ENCODE data around the gene ILF2.

DNA sequence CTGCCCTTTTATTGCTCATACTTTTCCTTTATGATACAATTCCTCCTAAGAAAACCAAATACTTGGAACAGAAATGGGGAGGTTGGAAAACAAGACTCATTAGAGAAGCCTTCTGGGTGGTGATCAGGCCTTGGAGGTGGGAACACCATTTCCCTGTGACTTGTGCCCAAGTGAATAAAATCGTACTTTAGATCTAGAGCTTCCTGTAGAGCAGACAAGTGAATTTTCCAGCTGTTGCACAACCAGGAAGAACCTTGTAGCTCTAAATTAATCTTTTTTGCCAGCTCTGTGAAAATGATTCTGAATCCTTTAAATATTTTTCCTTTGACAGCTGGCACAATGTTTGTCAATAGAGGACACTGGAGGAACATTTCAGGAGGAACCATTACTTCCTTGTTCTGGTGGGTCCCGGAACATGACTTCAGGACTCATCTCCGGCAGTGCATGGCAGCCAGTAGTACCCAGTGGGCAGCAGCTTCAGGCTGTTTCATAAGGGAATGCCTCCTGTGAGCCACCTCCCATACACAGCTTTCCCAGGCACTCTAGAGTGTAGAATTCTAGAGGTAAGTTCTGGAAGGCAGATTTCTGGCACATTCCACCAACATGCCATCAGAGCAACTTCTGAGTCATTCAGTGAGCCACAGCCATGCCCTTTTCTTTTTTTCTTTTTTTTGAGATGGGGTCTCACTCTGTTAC is 17.8 kb downstream of the ILF2 start:
- TF ChIP-seq, protein P1, sequence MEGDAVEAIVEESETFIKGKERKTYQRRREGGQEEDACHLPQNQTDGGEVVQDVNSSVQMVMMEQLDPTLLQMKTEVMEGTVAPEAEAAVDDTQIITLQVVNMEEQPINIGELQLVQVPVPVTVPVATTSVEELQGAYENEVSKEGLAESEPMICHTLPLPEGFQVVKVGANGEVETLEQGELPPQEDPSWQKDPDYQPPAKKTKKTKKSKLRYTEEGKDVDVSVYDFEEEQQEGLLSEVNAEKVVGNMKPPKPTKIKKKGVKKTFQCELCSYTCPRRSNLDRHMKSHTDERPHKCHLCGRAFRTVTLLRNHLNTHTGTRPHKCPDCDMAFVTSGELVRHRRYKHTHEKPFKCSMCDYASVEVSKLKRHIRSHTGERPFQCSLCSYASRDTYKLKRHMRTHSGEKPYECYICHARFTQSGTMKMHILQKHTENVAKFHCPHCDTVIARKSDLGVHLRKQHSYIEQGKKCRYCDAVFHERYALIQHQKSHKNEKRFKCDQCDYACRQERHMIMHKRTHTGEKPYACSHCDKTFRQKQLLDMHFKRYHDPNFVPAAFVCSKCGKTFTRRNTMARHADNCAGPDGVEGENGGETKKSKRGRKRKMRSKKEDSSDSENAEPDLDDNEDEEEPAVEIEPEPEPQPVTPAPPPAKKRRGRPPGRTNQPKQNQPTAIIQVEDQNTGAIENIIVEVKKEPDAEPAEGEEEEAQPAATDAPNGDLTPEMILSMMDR (IDR thresholded peaks at IDR 0.05), result no peak
- no peak for TF ChIP-seq POLR2A (IDR thresholded peaks at IDR 0.05)
